Right lobe of liver (tissue), 6 donors: ENCODE measurements around the gene ITGB8. TPM values are rescaled to one million over a fixed set of nuclear protein-coding genes. Genes with fewer than 3 reads are reported as not detected.

Source experiments
- ATAC-seq, 4 donors: fragments of 200-7000 bp; cut with Tn5 transposase; one replicate each; pipeline ENCODE4 v1.9.1; 2020; ENCODE audit warnings: mild to moderate bottlenecking in 4 of 4, moderate library complexity in 4 of 4
- DNase-seq, 3 donors: peaks; one replicate each; pipeline ENCODE4 v3.0.0-alpha.2; 2020
- H3K27ac ChIP-seq, 3 donors: fragments of 200-600 bp; one replicate each; pipeline ENCODE4 v1.8.0; 2022
- H3K27me3 ChIP-seq, 2 donors: fragments of 200-600 bp; one replicate each; pipeline ENCODE4 v1.8.0; 2022
- H3K36me3 ChIP-seq, 4 donors: fragments of 200-600 bp; sonication (generic) in 1 of 4; one replicate each; pipeline versions ENCODE4 v1.5.1 to v1.8.0; 2017 to 2022; ENCODE audit warnings: control low read depth in 1 of 4
- H3K4me1 ChIP-seq, 4 donors: fragments of 200-600 bp; sonication (generic) in 1 of 4; one replicate each; pipeline versions ENCODE4 v1.5.1 to v1.8.0; 2017 to 2022; ENCODE audit warnings: control low read depth in 1 of 4
- H3K4me3 ChIP-seq, 3 donors: fragments of 200-600 bp; one replicate each; pipeline ENCODE4 v1.8.0; 2022
- H3K9me3 ChIP-seq, 4 donors: fragments of 200-600 bp; sonication (generic) in 1 of 4; one replicate each; pipeline versions ENCODE4 v1.5.1 to v1.8.0; 2017 to 2022; ENCODE audit warnings: control low read depth in 1 of 4
- POLR2A ChIP-seq: fragments of 450-650 bp; IDR thresholded peaks from one replicate; pipeline ENCODE4 v1.6.1; 2017; ENCODE audit warnings: antibody characterized with exemption, mild to moderate bottlenecking
- WGBS: methylation state at CpG from one replicate; pipeline ENCODE4 v1.1.6; 2018; ENCODE audit warnings: low coverage, low lambda C conversion rate; ENCODE audit not compliant: insufficient coverage; ENCODE audit errors: missing lambda C conversion rate; 5-methylcytosine and 5-hydroxymethylcytosine counted together
- intact Hi-C, 2 donors: fragments of 100-400 bp; cut with DNase I; formaldehyde crosslinking; loops; one replicate each; pipeline versions ENCODE4 v1.11.2 to v1.14.1; 2022
- total RNA-seq, 6 experiments: library from RNA; depleted of rRNA in 2 of 6; stranded (reverse); fragments of >200 nt in 2 of 6; fragmentation: NEBNext Ultra II Directional in 3 of 6; extraction: Animal tissue kit (Norgen Biotek cat#: 25700) in 3 of 6; gene quantifications; one replicate each; pipeline versions ENCODE4 v1.1.0 to v1.2.4, GENCODE V29; 2016 to 2023
- TF ChIP-seq, protein P1 (sequence below), 4 donors: fragments of 200-600 bp in 3 of 4; fragments of 450-650 bp in 1 of 4; IDR thresholded peaks; one replicate each; pipeline versions ENCODE4 v1.5.1 to v1.8.0; 2016 to 2022; ENCODE audit warnings: antibody characterized with exemption in 4 of 4, mild to moderate bottlenecking in 2 of 4
- donor health status: DM: no; HTN: yes; CAD: no.
- donor health status: DM: no; HTN: no; CAD: no.
- donor health status: DM: no; HTN: no; CAD: no.
- donor health status: DM: no; HTN: yes; CAD: no.
- donor health status: DM: no; HTN: yes; CAD: no.

ITGB8 gene
- total RNA-seq, 6 experiments from 2014 or later, result 0.43 to 0.70 (median 0.56) TPM

DNA sequence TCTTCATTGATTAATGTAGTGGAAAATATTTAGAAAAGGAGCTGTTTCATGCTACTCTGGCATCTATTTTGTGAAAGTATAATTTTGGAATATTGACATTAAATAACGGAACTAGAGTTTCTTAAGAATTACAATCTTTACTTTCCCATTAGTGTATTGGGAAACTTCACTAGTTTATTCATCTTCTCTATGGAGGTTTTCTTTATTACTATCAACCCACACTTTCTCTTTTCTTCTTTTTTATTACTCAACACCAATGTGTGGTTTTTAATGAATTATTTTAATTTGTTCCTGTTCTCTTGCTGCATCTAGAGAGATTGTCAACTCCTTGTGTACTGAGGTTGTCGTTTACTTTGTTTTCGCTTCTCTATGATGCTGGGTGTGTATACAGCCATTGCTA is 20.4 kb upstream of the ITGB8 start:
- Histone ChIP-seq H3K27me3 (no peaks in the 10 kb centered on the region), H3K4me3 (no peak overlapping the region), H3K9me3 (no peaks in the 10 kb centered on the region), H3K36me3 (no peaks in the 10 kb centered on the region), H3K27ac (no peak overlapping the region), H3K4me1 (no peaks in the 10 kb centered on the region)
- ATAC-seq, result no peak
- 59% methylated on average over 3 of the region's 3 CpGs for WGBS
- TF ChIP-seq, protein P1, sequence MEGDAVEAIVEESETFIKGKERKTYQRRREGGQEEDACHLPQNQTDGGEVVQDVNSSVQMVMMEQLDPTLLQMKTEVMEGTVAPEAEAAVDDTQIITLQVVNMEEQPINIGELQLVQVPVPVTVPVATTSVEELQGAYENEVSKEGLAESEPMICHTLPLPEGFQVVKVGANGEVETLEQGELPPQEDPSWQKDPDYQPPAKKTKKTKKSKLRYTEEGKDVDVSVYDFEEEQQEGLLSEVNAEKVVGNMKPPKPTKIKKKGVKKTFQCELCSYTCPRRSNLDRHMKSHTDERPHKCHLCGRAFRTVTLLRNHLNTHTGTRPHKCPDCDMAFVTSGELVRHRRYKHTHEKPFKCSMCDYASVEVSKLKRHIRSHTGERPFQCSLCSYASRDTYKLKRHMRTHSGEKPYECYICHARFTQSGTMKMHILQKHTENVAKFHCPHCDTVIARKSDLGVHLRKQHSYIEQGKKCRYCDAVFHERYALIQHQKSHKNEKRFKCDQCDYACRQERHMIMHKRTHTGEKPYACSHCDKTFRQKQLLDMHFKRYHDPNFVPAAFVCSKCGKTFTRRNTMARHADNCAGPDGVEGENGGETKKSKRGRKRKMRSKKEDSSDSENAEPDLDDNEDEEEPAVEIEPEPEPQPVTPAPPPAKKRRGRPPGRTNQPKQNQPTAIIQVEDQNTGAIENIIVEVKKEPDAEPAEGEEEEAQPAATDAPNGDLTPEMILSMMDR (IDR thresholded peaks at IDR 0.05), result no peak
- TF ChIP-seq POLR2A, result no peak
- no peak for DNase-seq
- intact Hi-C loops, result no loop called here

DNA sequence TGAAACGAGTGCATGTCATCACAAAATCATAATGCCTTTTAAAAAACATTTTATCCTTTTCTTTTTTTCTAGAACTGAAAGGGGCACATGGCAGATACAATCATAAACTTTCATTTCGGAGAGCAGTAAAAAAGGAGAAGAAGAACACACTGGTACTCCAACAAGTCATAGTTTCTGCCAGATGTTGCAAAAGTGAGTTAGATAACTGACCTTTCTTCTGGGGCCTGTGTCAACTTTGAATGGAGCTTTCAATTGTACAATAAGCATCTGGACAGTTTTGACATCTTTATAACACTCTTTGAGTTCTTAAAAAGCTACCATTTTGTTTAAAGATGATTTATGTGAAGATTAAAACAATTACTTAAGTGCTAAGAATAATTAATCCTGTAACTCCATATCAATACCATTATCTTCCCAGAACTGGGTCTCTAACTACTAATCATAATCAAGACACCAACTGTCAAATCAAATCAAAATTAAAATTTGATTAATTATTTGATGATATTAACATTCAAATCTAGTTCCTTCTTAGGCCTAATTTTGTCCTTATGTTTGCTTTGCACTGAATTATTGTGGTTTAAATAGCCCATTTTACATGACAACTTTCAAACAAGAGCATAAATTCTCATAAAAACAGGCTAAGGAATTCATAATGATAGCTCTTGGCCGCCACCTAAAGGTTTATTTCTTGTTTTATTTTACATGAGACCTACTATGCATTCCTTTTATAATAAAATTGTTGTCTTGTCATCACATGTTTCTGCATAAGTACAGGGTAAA is 19.5 kb upstream of the ITGB8 start:
- peak in 1 of 4 donors; percentile 24 for ATAC-seq
- 25% methylated on average over 3 of the region's 3 CpGs for WGBS
- H3K4me1 ChIP-seq, result no peaks in the 10 kb centered on the region
- H3K9me3 ChIP-seq, result no peaks in the 10 kb centered on the region
- TF ChIP-seq POLR2A, result no peak
- TF ChIP-seq, protein P1 (IDR thresholded peaks at IDR 0.05), result peak in 3 of 4 donors; percentile 8 to 18 (median 13)
- no peaks in the 10 kb centered on the region for H3K36me3 ChIP-seq
- DNase-seq, result no peak
- intact Hi-C loops, result no loop called here
- H3K27me3 ChIP-seq, result no peaks in the 10 kb centered on the region
- no peak overlapping the region for H3K4me3 ChIP-seq
- H3K27ac ChIP-seq, result no peak overlapping the region

DNA sequence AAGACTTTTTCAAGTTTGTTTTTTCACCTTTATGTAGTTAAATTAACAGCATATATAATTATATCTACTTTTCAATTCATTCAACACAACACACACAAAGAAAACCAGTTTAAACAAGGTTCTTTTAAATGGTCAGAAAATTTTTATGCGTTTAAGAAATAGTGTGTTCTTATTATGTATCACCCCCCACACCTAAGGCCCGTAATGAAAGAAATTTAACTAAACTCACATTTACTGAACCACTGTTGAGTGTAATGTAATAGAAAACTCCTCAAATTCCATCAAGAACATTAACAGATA is 19.0 kb upstream of the ITGB8 start:
- intact Hi-C loops, result no loop called here
- no peak for TF ChIP-seq POLR2A
- TF ChIP-seq, protein P1 (IDR thresholded peaks at IDR 0.05), result no peak

DNA sequence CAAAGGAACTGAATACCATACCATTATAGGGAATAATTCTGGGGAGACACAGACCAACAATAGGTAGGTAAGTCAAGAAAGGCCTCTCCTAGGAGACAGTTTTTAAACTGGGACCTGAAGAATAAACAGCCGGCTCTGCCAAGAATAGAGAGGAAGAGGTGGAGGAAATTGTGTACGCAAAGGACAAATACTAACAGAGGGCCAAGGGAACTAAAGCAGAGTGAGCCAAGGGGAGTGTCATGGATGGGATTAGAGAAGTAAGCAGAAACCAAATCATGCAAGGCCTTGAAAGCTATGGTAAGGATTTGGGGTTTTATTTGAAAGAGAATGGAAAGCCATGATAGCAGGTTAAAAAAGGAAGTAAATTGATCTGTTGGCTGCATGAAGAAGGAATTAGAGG is 18.1 kb upstream of the ITGB8 start:
- Histone ChIP-seq H3K4me3 (no peak overlapping the region), H3K4me1 (no peaks in the 10 kb centered on the region), H3K27me3 (no peaks in the 10 kb centered on the region), H3K9me3 (no peaks in the 10 kb centered on the region), H3K27ac (no peak overlapping the region), H3K36me3 (no peaks in the 10 kb centered on the region)
- ATAC-seq (no peak), DNase-seq (no peak)
- intact Hi-C loops, result no loop called here
- TF ChIP-seq, protein P1 (IDR thresholded peaks at IDR 0.05), result no peak
- no peak for TF ChIP-seq POLR2A
- WGBS, result 18% methylated on average over 2 of the region's 2 CpGs

More for the DNA sequence above, 19.0 kb upstream of the ITGB8 start:
- H3K4me3 ChIP-seq, result no peak overlapping the region
- WGBS, result 77% methylated on average over 2 of the region's 2 CpGs
- DNase-seq (no peak), ATAC-seq (no peak)
- H3K4me1 ChIP-seq, result no peaks in the 10 kb centered on the region
- H3K27ac ChIP-seq, result no peak overlapping the region
- H3K9me3 ChIP-seq, result no peaks in the 10 kb centered on the region
- no peaks in the 10 kb centered on the region for H3K36me3 ChIP-seq
- no peaks in the 10 kb centered on the region for H3K27me3 ChIP-seq
